CD4-positive, alpha-beta T cell treated with Interleukin-17A for 1 hour (primary cell): ENCODE data around the gene ZNF695.

Experiments
- DNase-seq: peaks from one replicate; pipeline ENCODE4 v3.0.0-alpha.2; 2020

ZNF695 gene

GRCh38 chr1:246954126-246954525 is 53.7 kb downstream of the ZNF695 start:
- DNase-seq = no peak

- DNase-seq = no peak
Observed at GRCh38 chr1:246951413-246951812, 56.4 kb downstream of the ZNF695 start.

GRCh38 chr1:246949956-246950355 is 57.9 kb downstream of the ZNF695 start:
- no peak for DNase-seq

- DNase-seq = no peak
Observed at GRCh38 chr1:246947255-246947654, 60.6 kb downstream of the ZNF695 start.

GRCh38 chr1:246946366-246946765 is 61.5 kb downstream of the ZNF695 start:
- DNase-seq = no peak
